HG03103 (cell line): ENCODE data around the gene RFX4.

Source experiments
- ATAC-seq: cut with Tn5 transposase; IDR thresholded peaks from one replicate; pipeline ENCODE4 v1.9.1; 2021; ENCODE audit warnings: low read depth; ENCODE audit not compliant: unreplicated experiment

Gene RFX4

DNA sequence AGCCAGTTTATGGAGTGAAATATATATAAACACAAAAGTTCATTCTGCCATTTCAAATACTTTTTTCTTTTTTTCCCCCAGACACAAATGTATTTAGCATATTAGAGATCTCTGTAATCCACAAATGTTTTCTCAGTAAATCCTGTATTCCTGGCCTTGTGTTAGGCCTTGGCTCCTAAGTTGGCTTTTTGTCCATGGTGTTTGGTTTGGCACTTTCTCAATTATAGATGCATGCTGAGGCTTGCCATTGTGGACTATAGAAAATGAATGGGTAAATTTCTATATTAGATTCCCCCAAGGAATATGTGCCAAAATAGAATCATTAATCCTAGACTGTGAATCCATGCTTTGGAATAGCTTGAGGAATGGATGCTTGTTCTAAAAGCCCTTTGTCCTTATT is 208.7 kb downstream of the RFX4 start:
- ATAC-seq = no peak

DNA sequence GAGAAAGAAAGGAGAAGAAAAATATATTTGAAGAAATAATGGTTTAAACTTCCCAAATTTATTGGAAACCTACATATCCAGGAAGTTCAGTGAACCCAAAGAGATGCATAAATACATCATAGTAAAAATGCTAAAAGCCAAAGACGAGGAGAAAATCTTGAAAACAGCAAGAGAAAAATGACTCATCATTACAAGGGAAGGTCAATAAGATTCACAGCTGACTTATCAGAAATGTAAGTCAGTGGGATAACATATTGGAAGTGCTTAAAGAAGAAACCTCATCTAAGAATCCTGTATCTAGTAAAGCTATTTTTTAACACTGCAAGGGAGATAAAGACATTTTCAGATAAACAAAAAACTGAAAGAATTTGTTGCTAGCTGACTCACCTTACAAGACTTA is 211.6 kb downstream of the RFX4 start:
- ATAC-seq = no peak

DNA sequence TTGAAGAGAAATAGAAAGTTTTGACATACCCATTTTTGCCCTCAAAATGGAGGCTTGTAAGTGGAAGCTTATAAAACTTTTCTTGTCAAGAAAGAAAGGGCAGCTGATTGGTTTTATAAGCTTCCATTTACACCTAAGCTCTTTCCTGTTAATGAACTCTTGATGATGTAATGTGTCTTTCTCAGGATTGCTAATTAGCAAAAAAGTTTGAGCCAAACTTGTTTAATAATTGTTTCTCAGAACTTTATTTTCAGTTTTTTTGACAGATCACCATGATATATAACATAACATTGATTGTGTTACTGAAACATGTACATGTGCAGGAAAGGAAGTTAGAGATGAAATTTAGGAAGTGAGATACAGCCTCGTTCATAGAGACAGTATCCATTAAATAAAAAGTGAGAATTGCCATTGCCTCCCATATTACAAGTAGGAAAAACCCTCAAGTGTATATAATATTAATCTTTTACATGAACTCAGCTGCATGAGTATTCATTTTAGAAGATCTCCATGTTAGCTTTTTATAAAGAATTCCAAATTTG is 218.4 kb downstream of the RFX4 start:
- ATAC-seq = no peak

DNA sequence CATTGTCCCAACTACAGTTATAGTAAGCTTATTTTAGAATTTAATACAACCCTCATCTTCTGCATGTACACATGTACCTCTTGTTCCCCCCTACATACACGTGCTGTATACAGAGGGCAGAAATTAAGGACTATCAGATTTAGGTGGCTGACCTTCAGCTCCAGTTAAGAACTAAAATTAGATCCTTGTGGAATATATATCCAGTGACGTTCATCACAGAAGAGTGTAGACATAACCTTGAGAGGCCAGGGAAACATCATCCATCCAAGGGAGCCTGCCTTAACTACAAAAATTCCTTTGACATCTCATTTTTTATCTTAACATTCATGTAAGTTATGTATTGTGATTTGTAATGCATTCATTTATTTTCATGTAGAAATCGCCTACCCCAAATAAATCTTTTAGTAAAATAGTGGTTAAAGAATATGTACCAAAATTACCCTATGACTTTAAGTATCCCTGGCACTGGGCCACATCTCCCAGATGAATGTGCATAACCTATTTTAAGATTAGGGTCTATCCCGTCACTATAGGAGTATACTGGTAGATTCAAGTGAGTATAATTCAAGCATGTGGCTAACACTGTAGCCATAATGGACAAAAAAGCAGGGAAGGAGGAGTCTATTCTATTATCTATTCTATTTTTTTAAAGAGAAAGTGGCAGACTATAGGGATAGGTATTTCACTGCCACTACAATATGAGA is 219.2 kb downstream of the RFX4 start:
- ATAC-seq = no peak

DNA sequence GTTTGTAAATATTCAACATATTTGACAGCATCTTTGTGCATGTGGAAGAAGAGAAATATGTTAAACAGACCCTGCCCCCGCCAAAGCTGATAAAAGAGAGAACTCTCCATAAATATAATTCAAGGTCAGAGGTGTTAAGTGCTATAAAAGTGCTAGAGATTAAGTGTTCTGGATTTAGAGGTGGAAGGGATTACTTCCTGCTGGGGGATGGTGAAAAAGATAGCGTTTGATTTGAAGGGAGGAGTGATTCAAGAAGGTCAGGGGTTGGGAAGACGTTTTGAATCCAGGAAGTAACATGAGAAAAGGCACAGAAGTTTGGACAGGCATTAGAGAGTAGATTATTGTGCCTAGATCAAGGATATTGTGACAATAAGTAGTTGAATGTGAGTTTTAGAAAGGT is 221.9 kb downstream of the RFX4 start:
- no peak for ATAC-seq
